K562 (cell line): ENCODE data around the gene ANKLE2. TPM values are rescaled to one million over a fixed set of nuclear protein-coding genes. Genes with fewer than 3 reads are reported as not detected.

Experiments
- ATAC-seq: fragments of 200-7000 bp; cut with Tn5 transposase; 3 replicates; pipeline ENCODE4 v1.9.1; 2020; ENCODE audit warnings: moderate library complexity
- BruUV-seq: library from RNA; stranded (reverse); fragments of 400-500 nt; replicated peaks from 2 replicates; lab custom pipeline; 2021; lab: Mats Ljungman, UMichigan
- CTCF ChIA-PET: fragments of 300-600 bp; formaldehyde crosslinking; extraction: SDS; loops from one replicate; lab custom pipeline; 2021; ENCODE audit warnings: low intra/inter-chr PET ratio; lab: Yijun Ruan, JAX
- POLR2A ChIA-PET: fragments of 300-600, 350-650 bp; sonication (Branson Sonifier 250); formaldehyde crosslinking; extraction: SDS; loops from one replicate; lab custom pipeline; 2021; ENCODE audit warnings: antibody characterized with exemption, inconsistent platforms; lab: Yijun Ruan, JAX
- DNase-seq, 4 experiments: peaks; one replicate each; pipeline versions ENCODE4 v3.0.0 to v3.0.0-alpha.2; 2011 to 2018; ENCODE audit warnings: low spot score in 3 of 4, mixed read lengths in 3 of 4; ENCODE audit errors: extremely low read depth in 1 of 4
- FAIRE-seq: peaks from 2 replicates; lab custom pipeline; 2011; peaks lifted over from hg19 to GRCh38; lab: Jason Lieb, UNC
- H2AFZ ChIP-seq: 2 replicates; pipeline ENCODE4 v1.6.0; 2011; ENCODE audit warnings: low read depth, low read length, control low read depth, inconsistent platforms
- H3K27ac ChIP-seq: fragments of 200-600 bp; 3 replicates; pipeline ENCODE4 v1.8.0; 2011; ENCODE audit warnings: low read depth, mild to moderate bottlenecking, control low read depth, inconsistent platforms, low read length, moderate library complexity, mixed read lengths; ENCODE audit errors: extremely low read depth
- H3K27me3 ChIP-seq, 2 experiments: fragments of 300-600 bp in 1 of 2; 2 replicates in 1 of 2; 3 replicates in 1 of 2; pipeline versions ENCODE4 v1.6.0 to v1.8.0; 2011; ENCODE audit warnings: inconsistent platforms in 2 of 2, low read length in 2 of 2, mild to moderate bottlenecking in 1 of 2, mixed read lengths in 1 of 2, moderate library complexity in 1 of 2; ENCODE audit not compliant: control insufficient read depth in 2 of 2, insufficient read depth in 2 of 2
- H3K36me3 ChIP-seq: fragments of 300-600 bp; 3 replicates; pipeline ENCODE4 v1.8.0; 2011; ENCODE audit warnings: mild to moderate bottlenecking, low read length, inconsistent platforms; ENCODE audit not compliant: control insufficient read depth, insufficient read depth
- H3K4me1 ChIP-seq, 2 experiments: fragments of 200-600 bp in 1 of 2; replicated peaks in 1 of 2; 2 replicates in 1 of 2; 3 replicates in 1 of 2; pipeline versions ENCODE4 v1.5.1 to v1.8.0; 2011; ENCODE audit warnings: inconsistent platforms in 2 of 2, low read length in 2 of 2, mild to moderate bottlenecking in 1 of 2, mixed read lengths in 1 of 2, moderate library complexity in 1 of 2; ENCODE audit not compliant: control insufficient read depth in 2 of 2, insufficient read depth in 2 of 2
- H3K4me2 ChIP-seq: 2 replicates; pipeline ENCODE4 v1.6.1; 2011; ENCODE audit warnings: low read length, control low read depth, inconsistent platforms, mixed read lengths; ENCODE audit not compliant: insufficient read depth
- H3K4me3 ChIP-seq: fragments of 200-600 bp; sonication (generic), shearing (Covaris generic); 2 replicates; pipeline ENCODE4 v1.5.1; 2016; ENCODE audit warnings: control low read depth, inconsistent platforms
- H3K79me2 ChIP-seq: fragments of 200-600 bp; 3 replicates; pipeline ENCODE4 v1.8.0; 2011; ENCODE audit warnings: low read length, inconsistent platforms; ENCODE audit not compliant: control insufficient read depth, insufficient read depth
- H3K9ac ChIP-seq, 2 experiments: 2 replicates each; pipeline versions ENCODE4 v1.6.0 to v1.6.1; 2011; ENCODE audit warnings: low read depth in 2 of 2, low read length in 2 of 2, control low read depth in 1 of 2, inconsistent platforms in 1 of 2, mild to moderate bottlenecking in 1 of 2, mixed read lengths in 1 of 2; ENCODE audit not compliant: insufficient read depth in 1 of 2
- H3K9me1 ChIP-seq: one replicate; pipeline ENCODE4 v1.6.0; 2011; ENCODE audit warnings: inconsistent platforms, mild to moderate bottlenecking, low read length, moderate library complexity; ENCODE audit not compliant: control insufficient read depth, insufficient read depth
- H3K9me3 ChIP-seq: replicated peaks from 2 replicates; pipeline ENCODE4 v1.5.1; 2011; ENCODE audit warnings: low read depth, low read length, inconsistent platforms; ENCODE audit not compliant: control insufficient read depth, insufficient read depth
- H4K20me1 ChIP-seq: replicated peaks from 2 replicates; pipeline ENCODE4 v1.6.1; 2011; ENCODE audit warnings: low read length, inconsistent platforms, mixed read lengths; ENCODE audit not compliant: control insufficient read depth, insufficient read depth
- BHLHE40 ChIP-seq: IDR thresholded peaks from 2 replicates; pipeline ENCODE4 v1.6.1; 2011; ENCODE audit warnings: low read length, improper control_type of control experiment
- MBD2 ChIP-seq: sonication (generic); IDR thresholded peaks from 2 replicates; pipeline ENCODE4 v1.6.1; 2016; ENCODE audit warnings: low read depth, borderline replicate concordance
- POLR3A ChIP-seq: IDR thresholded peaks from 2 replicates; pipeline ENCODE4 v1.6.1; 2011; ENCODE audit warnings: borderline replicate concordance, mild to moderate bottlenecking, moderate library complexity; ENCODE audit not compliant: insufficient read length, insufficient read depth; ENCODE audit errors: extremely low read depth
- WGBS: fragments of 100-300 bp; shearing (Covaris generic); methylation state at CpG from one replicate; pipeline ENCODE4 v1.1.6; 2016; ENCODE audit warnings: low coverage, mixed read lengths; ENCODE audit not compliant: insufficient coverage; ENCODE audit errors: missing lambda C conversion rate; 5-methylcytosine and 5-hydroxymethylcytosine counted together
- in situ Hi-C: fragments of 300-500 bp; cut with MboI; formaldehyde crosslinking; loops from 4 replicates; pipeline ENCODE4 v1.15.0; 2018; ENCODE audit warnings: inconsistent platforms, mixed read lengths
- intact Hi-C: fragments of 100-400 bp; cut with micrococcal nuclease; formaldehyde crosslinking; loops from 2 replicates; pipeline ENCODE4 v1.14.2; 2022
- polyA plus RNA-seq, 8 experiments: library from polyadenylated mRNA; depleted of rRNA in 4 of 8; stranded (reverse) in 5 of 8; unstranded in 3 of 8; fragments of >200 nt; fragmentation: Nextera tagmentation in 2 of 8; fragmentation: Illumina TruSeq in 1 of 8; extraction: Ambion mirVana in 2 of 8; extraction: Trizol in 1 of 8; gene quantifications; 2 replicates each; pipeline versions ENCODE4 v1.2.1 to v1.2.3, GENCODE V29; 2011 to 2014; ENCODE audit warnings: inconsistent platforms in 1 of 8, missing spikeins in 1 of 8
- total RNA-seq, 7 experiments: library from RNA; depleted of rRNA in 6 of 7; stranded (reverse); fragments of >200 nt in 6 of 7; fragmentation: Illumina TruSeq in 2 of 7; extraction: Trizol in 2 of 7; gene quantifications; 2 replicates each; pipeline versions ENCODE4 v1.2.1 to v1.2.3, GENCODE V29; 2011 to 2021; ENCODE audit warnings: low replicate concordance in 1 of 7
- TF ChIP-seq, protein P1 (sequence below): fragments of 250-450 bp; sonication (Bioruptor Pico); IDR thresholded peaks from 2 replicates; pipeline ENCODE4 v1.6.1; 2021; ENCODE audit warnings: mild to moderate bottlenecking

The ANKLE2 gene
- total and polyA plus RNA-seq, 9 of the 15 experiments (the other 6 are each of a cell fraction or from before 2014, with no cell fraction given) = 3.2 to 57.7 (median 45.6) TPM

DNA sequence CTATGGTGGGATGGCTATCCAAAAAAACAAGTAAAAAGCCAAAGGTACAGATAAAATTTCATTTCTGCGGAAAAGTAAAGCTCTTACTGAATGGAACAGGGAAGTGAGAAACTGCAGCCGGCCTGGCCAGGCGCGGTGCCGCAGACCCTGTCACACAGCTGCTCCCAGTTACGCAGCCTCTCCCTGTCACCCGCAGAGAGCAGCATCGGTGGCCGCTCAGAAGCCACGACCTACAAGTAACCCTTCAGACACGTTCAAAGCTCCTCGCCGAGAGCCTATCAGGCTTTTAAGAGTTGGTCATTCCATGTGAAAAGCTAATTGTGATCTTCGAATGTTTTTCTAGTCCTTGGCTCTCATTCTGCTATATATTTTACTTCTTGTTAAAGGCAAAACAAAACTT is 11.0 kb upstream of the ANKLE2 start:
- ChIA-PET CTCF (no interaction called here), POLR2A (interaction anchor here (0.7 kb wide), 1 partner anchor 357 kb away, joined by 3 read pairs; the partner anchor contains the start of gene ZNF891)
- WGBS = 82% methylated on average over 13 of the region's 14 CpGs
- H3K4me1 ChIP-seq = peaks cover 2 to 19% of the 10 kb centered on the region in 2 experiments; a peak in 4 of 5 replicates
- H3K4me3 ChIP-seq = no peak overlapping the region
- no peak overlapping the region for H2AFZ ChIP-seq
- H3K36me3 ChIP-seq = peaks cover 67% of the 10 kb centered on the region
- no peak overlapping the region for H3K4me2 ChIP-seq
- H3K79me2 ChIP-seq = no peaks in the 10 kb centered on the region
- in situ Hi-C loops = no loop called here
- H3K9me3 ChIP-seq = no peaks in the 10 kb centered on the region
- no peaks in the 10 kb centered on the region for H4K20me1 ChIP-seq
- no peak overlapping the region for H3K27ac ChIP-seq
- intact Hi-C loops = no loop called here
- DNase-seq (no peak), FAIRE-seq (no peak), ATAC-seq (no peak)
- no peaks in the 10 kb centered on the region for H3K9me1 ChIP-seq
- no peak overlapping the region for H3K9ac ChIP-seq
- TF ChIP-seq POLR3A (no peak), BHLHE40 (no peak), MBD2 (no peak)
- TF ChIP-seq, protein P1, sequence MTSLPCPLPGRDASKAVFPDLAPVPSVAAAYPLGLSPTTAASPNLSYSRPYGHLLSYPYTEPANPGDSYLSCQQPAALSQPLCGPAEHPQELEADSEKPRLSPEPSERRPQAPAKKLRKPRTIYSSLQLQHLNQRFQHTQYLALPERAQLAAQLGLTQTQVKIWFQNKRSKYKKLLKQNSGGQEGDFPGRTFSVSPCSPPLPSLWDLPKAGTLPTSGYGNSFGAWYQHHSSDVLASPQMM (CRISPR knock-in tag) = no peak
- TF ChIP-seq, all 486 proteins: peak for 0
- no peaks in the 10 kb centered on the region for H3K27me3 ChIP-seq
- BruUV-seq = TSS peak; percentile 43
